ENCODE data around the gene ADGRA1.
"Not testable (repeated sequence)": the region's sequence is repeated elsewhere in the genome, so short reads cannot be mapped to it uniquely, and the experiment has no call there.

Gene ADGRA1

DNA sequence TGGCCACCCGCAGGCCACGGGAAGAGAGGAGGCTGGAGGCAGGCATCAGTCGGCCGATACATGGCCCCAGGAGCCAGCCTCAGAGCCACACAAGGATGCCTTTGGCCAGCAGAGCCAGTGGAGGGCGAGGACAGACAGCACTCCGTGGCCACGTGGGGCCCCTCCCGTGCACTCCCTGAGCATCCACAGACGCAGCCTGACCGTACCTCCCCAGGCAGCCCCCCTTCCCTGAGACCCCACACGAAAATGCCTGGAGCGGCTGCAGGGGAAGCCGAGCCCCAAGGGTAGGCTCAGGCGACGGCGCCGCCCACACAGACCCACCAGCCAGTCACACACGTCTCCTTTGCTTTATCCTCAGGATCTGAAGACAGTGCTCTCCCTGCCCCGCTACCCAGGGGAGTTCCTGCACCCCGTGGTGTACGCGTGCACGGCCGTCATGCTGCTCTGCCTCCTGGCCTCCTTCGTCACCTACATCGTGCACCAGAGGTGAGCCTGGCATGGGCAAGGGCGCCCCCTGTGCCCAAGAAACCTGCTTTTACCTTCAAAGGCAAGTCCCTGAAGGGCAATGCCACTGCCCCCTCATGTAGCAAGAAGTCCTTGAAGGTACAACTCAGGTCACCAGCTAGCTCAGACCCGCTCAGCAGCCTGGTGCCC, 9.0 kb downstream of the ADGRA1 start:
- DNase-seq (ENCODE audit: low read depth): no peak

- DNase-seq (ENCODE audit: low read depth): no peak
Observed at GRCh38 chr10:133097418-133097817, 9.7 kb downstream of the ADGRA1 start.

GRCh38 chr10:133097961-133098360, 10.2 kb downstream of the ADGRA1 start:
- no peak for DNase-seq (ENCODE audit: low read depth)

DNA sequence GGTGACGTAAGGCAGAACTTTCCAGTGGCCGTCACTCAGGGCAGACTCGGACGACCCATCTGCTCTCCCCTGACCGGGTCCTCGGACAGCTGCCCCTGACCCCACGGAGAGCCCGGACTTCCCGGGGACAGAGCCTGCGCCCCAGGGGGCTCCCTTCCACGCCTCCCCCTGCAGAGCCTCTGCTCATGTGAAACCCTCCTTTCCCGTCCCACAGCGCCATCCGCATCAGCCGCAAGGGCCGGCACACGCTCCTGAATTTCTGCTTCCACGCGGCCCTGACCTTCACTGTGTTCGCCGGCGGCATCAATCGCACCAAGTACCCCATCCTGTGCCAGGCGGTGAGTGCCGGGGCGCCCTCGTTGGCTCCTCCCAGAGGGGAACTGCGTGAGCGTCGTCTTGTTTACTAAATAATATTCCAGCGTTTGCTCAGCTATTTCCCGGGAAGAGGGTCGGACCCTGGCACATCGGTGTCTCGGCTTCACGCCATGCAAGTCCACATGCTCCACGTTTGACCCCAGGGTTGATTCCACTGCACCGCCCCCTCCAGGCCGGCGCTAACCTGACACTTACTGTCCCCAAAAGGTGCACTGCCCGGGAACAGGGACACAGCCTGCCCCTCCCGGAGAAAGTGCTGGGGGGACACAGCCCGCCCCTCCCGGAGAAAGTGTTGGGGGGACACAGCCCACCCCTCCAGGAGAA, 10.9 kb downstream of the ADGRA1 start:
- no peak for DNase-seq (ENCODE audit: low read depth)

- DNase-seq (ENCODE audit: low read depth): no peak
Observed at GRCh38 chr10:133099571-133099970, 11.8 kb downstream of the ADGRA1 start.

- DNase-seq (ENCODE audit: low read depth): no peak
Observed at GRCh38 chr10:133100186-133100585, 12.5 kb downstream of the ADGRA1 start.

GRCh38 chr10:133100706-133101415, 13.1 kb downstream of the ADGRA1 start:
- no peak for DNase-seq (ENCODE audit: low read depth)

- DNase-seq (ENCODE audit: low read depth): no peak
Observed at GRCh38 chr10:133101416-133101810, 13.7 kb downstream of the ADGRA1 start.

DNA sequence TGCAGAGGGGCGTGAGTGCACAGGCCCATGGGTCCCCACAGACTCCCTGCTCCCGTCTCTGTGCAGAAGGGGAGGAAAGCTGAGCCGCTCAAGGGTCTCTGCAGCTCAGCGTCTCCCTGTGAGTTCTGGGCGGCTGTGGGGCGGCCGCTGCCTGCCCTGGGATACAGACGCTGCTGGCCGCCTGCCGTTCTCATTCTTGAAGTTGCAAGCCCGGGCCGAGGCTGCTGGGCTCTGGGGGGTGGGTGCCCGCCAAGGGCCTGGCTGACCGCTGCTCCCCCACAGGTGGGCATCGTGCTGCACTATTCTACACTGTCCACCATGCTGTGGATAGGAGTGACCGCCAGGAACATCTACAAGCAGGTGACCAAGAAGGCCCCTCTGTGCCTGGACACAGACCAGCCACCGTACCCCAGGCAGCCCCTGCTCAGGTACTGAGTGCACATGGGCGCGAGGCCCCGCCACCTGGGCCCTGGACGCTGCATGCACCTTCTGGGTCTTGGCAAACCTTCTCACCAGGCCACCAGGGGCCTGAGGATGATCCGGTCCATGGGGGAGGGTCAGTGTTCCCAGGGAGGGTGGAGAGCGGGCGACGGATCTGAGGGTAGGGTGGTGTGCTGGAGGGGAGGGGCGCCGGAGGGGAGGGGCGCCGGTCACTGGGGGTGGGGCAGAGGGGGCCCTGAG, 14.8 kb downstream of the ADGRA1 start:
- no peak for DNase-seq (ENCODE audit: low read depth)

GRCh38 chr10:133103311-133103910, 15.7 kb downstream of the ADGRA1 start:
- no peak for DNase-seq (ENCODE audit: low read depth)

- DNase-seq (ENCODE audit: low read depth): no peak
Observed at GRCh38 chr10:133104068-133104962, 16.6 kb downstream of the ADGRA1 start.

- no peak for DNase-seq (ENCODE audit: low read depth)
Observed at GRCh38 chr10:133104963-133105640, 17.4 kb downstream of the ADGRA1 start.

- no peak for DNase-seq (ENCODE audit: low read depth)
Observed at GRCh38 chr10:133105686-133106390, 18.1 kb downstream of the ADGRA1 start.

DNA sequence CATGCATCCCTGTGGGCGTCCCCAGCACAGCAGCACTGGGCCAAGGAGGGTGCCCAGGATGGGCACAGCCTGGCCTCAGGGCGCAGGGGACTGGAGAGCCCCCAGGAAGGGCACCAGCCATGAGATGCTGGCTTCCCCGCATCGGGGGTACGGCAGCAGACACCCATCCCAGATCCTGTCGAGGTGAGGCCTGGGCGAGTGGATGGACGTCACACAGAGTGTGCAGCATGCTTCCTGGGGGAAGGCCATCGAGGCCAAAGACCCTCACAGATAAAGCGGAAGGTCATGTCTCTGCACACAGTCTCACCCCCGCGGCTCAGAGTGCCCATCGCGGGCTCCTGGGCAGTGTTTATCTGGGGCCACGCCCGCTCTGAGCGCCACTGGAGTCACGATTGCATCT, 18.8 kb downstream of the ADGRA1 start:
- DNase-seq (ENCODE audit: low read depth): no peak

DNA sequence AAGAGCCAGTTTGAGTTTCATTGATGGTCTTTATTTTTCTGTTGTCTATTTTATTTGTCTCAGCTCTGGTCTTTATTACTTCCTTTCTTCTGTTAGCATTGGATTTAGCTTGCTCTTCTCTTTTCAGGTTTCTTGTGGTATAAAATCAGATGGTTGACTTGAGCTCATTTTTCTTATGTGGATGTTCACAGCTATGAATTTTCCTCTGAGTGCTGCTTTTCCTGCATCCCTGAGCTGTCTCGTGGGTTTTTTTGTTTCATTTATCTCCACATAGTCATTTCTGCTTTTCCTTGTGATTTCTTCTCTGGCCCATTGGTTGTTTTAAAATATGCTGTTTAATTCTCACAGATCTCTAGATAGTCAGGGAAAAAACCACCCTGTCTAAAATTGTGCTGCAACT, 19.7 kb downstream of the ADGRA1 start:
- DNase-seq (ENCODE audit: low read depth): no peak

- DNase-seq (ENCODE audit: low read depth): no peak
Observed at GRCh38 chr10:133109711-133110110, 22.0 kb downstream of the ADGRA1 start.

GRCh38 chr10:133110133-133110532, 22.4 kb downstream of the ADGRA1 start:
- no peak for DNase-seq (ENCODE audit: low read depth)

DNA sequence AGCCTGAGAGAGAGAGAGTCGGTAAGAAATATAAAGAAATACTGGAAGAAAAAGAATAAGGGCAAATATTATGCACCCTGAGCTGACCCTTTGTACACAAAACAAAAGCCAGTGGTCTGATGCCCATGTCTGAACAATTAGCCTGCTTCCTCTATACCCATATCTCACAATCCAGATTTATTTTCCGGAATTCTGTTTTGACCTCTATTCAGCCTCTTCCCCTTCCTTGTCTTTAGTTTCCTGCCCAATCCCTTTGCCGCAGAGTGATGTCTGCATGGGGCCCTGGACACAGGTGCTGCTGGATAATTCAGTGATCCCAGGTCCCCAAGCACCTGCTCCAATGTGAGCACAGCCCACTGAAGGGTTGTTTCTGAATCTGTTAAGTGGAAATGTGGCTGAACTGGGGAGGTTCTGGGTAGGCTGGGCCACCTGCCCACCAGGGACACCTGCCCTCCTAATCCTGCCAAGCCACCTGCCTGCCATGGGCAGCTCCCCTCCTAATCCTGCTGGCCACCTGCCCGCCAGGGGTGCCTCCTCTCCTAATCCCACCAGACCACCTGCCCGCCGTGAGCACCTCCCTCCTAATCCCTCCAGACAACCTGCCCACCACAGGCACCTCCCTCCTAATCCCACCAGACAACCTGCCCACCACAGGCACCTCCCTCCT, 23.0 kb downstream of the ADGRA1 start:
- DNase-seq (ENCODE audit: low read depth): no peak

DNA sequence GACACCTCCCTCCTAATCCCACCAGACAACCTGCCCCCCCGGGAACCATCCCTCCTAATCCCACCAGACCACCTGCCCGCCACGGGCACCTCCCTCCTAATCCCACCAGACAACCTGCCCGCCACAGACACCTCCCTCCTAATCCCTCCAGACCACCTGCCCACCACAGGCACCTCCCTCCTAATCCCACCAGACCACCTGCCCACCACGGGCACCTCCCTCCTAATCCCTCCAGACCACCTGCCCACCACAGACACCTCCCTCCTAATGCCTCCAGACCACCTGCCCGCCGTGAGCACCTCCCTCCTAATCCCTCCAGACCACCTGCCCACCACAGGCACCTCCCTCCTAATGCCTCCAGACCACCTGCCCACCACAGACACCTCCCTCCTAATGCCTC, 23.9 kb downstream of the ADGRA1 start:
- DNase-seq (ENCODE audit: low read depth): not testable (repeated sequence)
